KMS-11 (cell line): ENCODE data around the gene SZT2.

ENCODE experiments used
- H2AFZ ChIP-seq: fragments of 200-600 bp; sonication (generic); 2 replicates; pipeline ENCODE4 v1.6.1; 2016; ENCODE audit warnings: antibody characterized with exemption, mixed run types, low read depth
- H3K27ac ChIP-seq: fragments of 200-600 bp; sonication (generic); 2 replicates; pipeline ENCODE4 v1.6.1; 2016; ENCODE audit warnings: mild to moderate bottlenecking, mixed run types
- H3K27me3 ChIP-seq: fragments of 200-600 bp; sonication (generic); 2 replicates; pipeline ENCODE4 v1.6.1; 2017; ENCODE audit warnings: mild to moderate bottlenecking, low read depth, mixed run types, moderate library complexity; ENCODE audit not compliant: insufficient read depth
- H3K36me3 ChIP-seq: fragments of 200-600 bp; sonication (generic); 2 replicates; pipeline ENCODE4 v1.6.1; 2017; ENCODE audit warnings: mild to moderate bottlenecking, mixed run types; ENCODE audit not compliant: insufficient read depth
- H3K4me1 ChIP-seq: fragments of 200-600 bp; sonication (generic); 2 replicates; pipeline ENCODE4 v1.6.1; 2016; ENCODE audit warnings: mild to moderate bottlenecking, low read depth, mixed run types; ENCODE audit not compliant: poor library complexity, severe bottlenecking
- H3K4me2 ChIP-seq: fragments of 200-600 bp; sonication (generic); 2 replicates; pipeline ENCODE4 v1.7.0; 2016; ENCODE audit warnings: mild to moderate bottlenecking, mixed run types
- H3K4me3 ChIP-seq: fragments of 200-600 bp; sonication (generic); IDR thresholded peaks from 2 replicates; pipeline ENCODE4 v1.6.1; 2017; ENCODE audit warnings: low read depth, low read length, mixed read lengths; ENCODE audit not compliant: insufficient read depth
- H3K79me2 ChIP-seq: fragments of 200-600 bp; sonication (generic); 2 replicates; pipeline ENCODE4 v1.6.1; 2016; ENCODE audit warnings: low read depth, mixed run types; ENCODE audit not compliant: insufficient read depth
- H3K9ac ChIP-seq: fragments of 200-600 bp; sonication (generic); 2 replicates; pipeline ENCODE4 v1.6.1; 2016; ENCODE audit warnings: mild to moderate bottlenecking, mixed run types
- H4K20me1 ChIP-seq: fragments of 200-600 bp; sonication (generic); 2 replicates; pipeline ENCODE4 v1.6.1; 2016; ENCODE audit warnings: mild to moderate bottlenecking, mixed run types; ENCODE audit not compliant: insufficient read depth
- CTCF ChIP-seq: fragments of 200-600 bp; sonication (generic); conservative IDR thresholded peaks from 2 replicates; pipeline ENCODE4 v1.6.1; 2017; ENCODE audit warnings: low read depth, mild to moderate bottlenecking, antibody characterized with exemption, low read length, moderate library complexity, mixed read lengths

SZT2 gene

GRCh38 chr1:43488165-43488564, 98.5 kb downstream of the SZT2 start:
- Histone ChIP-seq H3K4me2 (no peak overlapping the region), H3K79me2 (no peaks in the 10 kb centered on the region), H3K27me3 (no peaks in the 10 kb centered on the region), H3K4me1 (no peaks in the 10 kb centered on the region), H3K27ac (no peak overlapping the region), H2AFZ (no peak overlapping the region), H3K36me3 (no peaks in the 10 kb centered on the region), H4K20me1 (no peaks in the 10 kb centered on the region), H3K4me3 (no peak overlapping the region), H3K9ac (no peak overlapping the region)
- TF ChIP-seq CTCF, result no peak

GRCh38 chr1:43491061-43491460, 101.4 kb downstream of the SZT2 start:
- H3K4me1 ChIP-seq, result no peaks in the 10 kb centered on the region
- no peak overlapping the region for H3K9ac ChIP-seq
- H4K20me1 ChIP-seq, result no peaks in the 10 kb centered on the region
- no peak overlapping the region for H3K4me3 ChIP-seq
- no peak overlapping the region for H3K27ac ChIP-seq
- H2AFZ ChIP-seq, result no peak overlapping the region
- no peak overlapping the region for H3K4me2 ChIP-seq
- no peak for TF ChIP-seq CTCF
- no peaks in the 10 kb centered on the region for H3K36me3 ChIP-seq
- H3K79me2 ChIP-seq, result no peaks in the 10 kb centered on the region
- H3K27me3 ChIP-seq, result no peaks in the 10 kb centered on the region

- TF ChIP-seq CTCF, result no peak
These were observed 103.1 kb downstream of the SZT2 start for GRCh38 chr1:43492826-43493225.

DNA sequence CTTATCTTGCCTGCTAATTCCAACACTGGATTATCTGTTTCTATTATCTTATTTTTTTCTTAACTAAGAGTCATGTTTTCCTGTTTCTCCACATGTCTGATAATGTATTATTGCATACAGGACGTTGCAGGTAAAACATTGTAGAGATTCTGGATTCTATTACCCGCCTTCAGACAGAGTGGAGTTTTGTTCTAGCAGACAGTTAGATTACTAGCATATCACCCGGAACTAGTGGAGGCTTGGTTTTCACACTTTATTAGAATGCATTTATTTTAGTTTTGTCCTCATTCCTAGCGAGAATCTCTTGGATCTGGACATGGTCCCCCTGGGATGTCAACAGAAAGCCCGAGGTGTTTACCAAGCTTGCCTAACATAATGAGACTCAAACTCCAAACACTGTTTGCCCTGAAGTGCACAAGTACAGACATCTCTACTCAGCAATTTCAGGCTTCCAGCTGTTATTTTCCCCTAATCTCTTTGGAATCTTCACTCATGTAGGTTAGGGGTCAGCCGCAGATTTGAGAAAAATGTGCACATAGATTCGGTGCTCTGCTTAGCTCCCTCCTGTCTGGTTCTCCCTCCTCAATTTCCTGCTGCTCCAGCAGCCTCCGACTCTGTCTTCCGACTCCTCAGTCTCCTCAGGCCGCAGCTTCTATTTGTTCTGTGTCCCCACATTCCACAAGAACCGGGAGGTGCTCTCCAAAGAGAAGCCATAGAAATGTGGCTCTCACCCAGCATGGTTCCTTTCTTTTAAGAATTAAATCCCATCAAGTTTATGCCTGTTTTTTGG, 104.2 kb downstream of the SZT2 start:
- Histone ChIP-seq H3K4me3 (no peak overlapping the region), H3K4me1 (no peaks in the 10 kb centered on the region), H2AFZ (no peak overlapping the region), H3K79me2 (no peaks in the 10 kb centered on the region), H3K27me3 (no peaks in the 10 kb centered on the region), H3K27ac (no peak overlapping the region), H3K9ac (no peak overlapping the region), H3K36me3 (no peaks in the 10 kb centered on the region), H4K20me1 (no peaks in the 10 kb centered on the region), H3K4me2 (no peak overlapping the region)
- no peak for TF ChIP-seq CTCF

More at GRCh38 chr1:43492826-43493225, 103.1 kb downstream of the SZT2 start:
- Histone ChIP-seq H3K27ac (no peak overlapping the region), H3K4me2 (no peak overlapping the region), H3K4me3 (no peak overlapping the region), H4K20me1 (no peaks in the 10 kb centered on the region), H3K36me3 (no peaks in the 10 kb centered on the region), H3K9ac (no peak overlapping the region), H3K79me2 (no peaks in the 10 kb centered on the region), H3K27me3 (no peaks in the 10 kb centered on the region), H3K4me1 (no peaks in the 10 kb centered on the region), H2AFZ (no peak overlapping the region)
